Ovary (tissue), 9 donors: ENCODE results near the gene MKI67. TPM values are rescaled to one million over a fixed set of nuclear protein-coding genes. Genes with fewer than 3 reads are reported as not detected.

ENCODE experiments used
- DNase-seq, 5 donors: peaks; one replicate each; pipeline ENCODE4 v3.0.0-alpha.2; 2019 to 2020
- H3K27ac ChIP-seq, 2 donors: fragments of 200-600 bp; one replicate each; pipeline versions ENCODE4 v1.5.1 to v1.8.0; 2019 to 2022
- H3K27me3 ChIP-seq: fragments of 200-600 bp; one replicate; pipeline ENCODE4 v1.8.0; 2022
- H3K36me3 ChIP-seq: fragments of 200-600 bp; sonication (generic); one replicate; pipeline ENCODE4 v1.5.1; 2019
- H3K4me1 ChIP-seq: one replicate; pipeline ENCODE4 v1.8.1; 2013; ENCODE audit warnings: mild to moderate bottlenecking, moderate library complexity; ENCODE audit not compliant: insufficient read depth
- H3K4me3 ChIP-seq: fragments of 200-600 bp; sonication (generic); one replicate; pipeline ENCODE4 v1.5.1; 2017
- H3K9me3 ChIP-seq, 2 donors: fragments of 200-600 bp in 1 of 2; sonication (generic) in 1 of 2; one replicate each; pipeline versions ENCODE4 v1.5.1 to v1.8.1; 2013 to 2019; ENCODE audit warnings: mild to moderate bottlenecking in 1 of 2, moderate library complexity in 1 of 2
- EP300 ChIP-seq: sonication (generic); formaldehyde crosslinking; IDR thresholded peaks from one replicate; pipeline ENCODE4 v1.6.1; 2017; ENCODE audit warnings: antibody characterized with exemption
- POLR2A ChIP-seq: fragments of 450-650 bp; IDR thresholded peaks from one replicate; pipeline ENCODE4 v1.6.1; 2017; ENCODE audit warnings: antibody characterized with exemption, mild to moderate bottlenecking, moderate library complexity
- WGBS, 3 donors: extraction: QIAGEN DNeasy Blood & Tissue Kit in 1 of 3; methylation state at CpG; one replicate each; pipeline versions ENCODE4 v1.1.5 to v1.1.7; 2013 to 2017; 5-methylcytosine and 5-hydroxymethylcytosine counted together
- intact Hi-C, 4 donors: fragments of 100-400 bp; cut with DNase I; formaldehyde crosslinking; loops; one replicate each; pipeline versions ENCODE4 v1.11.0 to v1.15.1; 2022 to 2023
- polyA plus RNA-seq, 2 donors: library from polyadenylated mRNA; stranded (reverse); fragments of 200-250 nt in 1 of 2; fragments of 350-450 nt in 1 of 2; fragmentation: Illumina TruSeq in 1 of 2; extraction: RNeasy Lipid Tissue Mini Kit (QIAGEN cat#74804) in 1 of 2; gene quantifications; one replicate each; pipeline ENCODE4 v1.2.3, GENCODE V29; 2013 to 2014
- total RNA-seq, 7 donors: library from RNA; depleted of rRNA in 2 of 7; stranded (reverse); fragments of >200 nt in 2 of 7; fragmentation: NEBNext Ultra II Directional in 3 of 7; extraction: Animal tissue kit (Norgen Biotek cat#: 25700) in 3 of 7; gene quantifications; one replicate each; pipeline versions ENCODE4 v1.1.0 to v1.2.4, GENCODE V29; 2016 to 2023
- TF ChIP-seq, protein P1 (sequence below), 3 donors: fragments of 450-650 bp in 2 of 3; fragments of 200-600 bp in 1 of 3; IDR thresholded peaks; one replicate each; pipeline versions ENCODE4 v1.5.1 to v1.8.0; 2016 to 2022; ENCODE audit warnings: antibody characterized with exemption in 3 of 3, mild to moderate bottlenecking in 1 of 3
- donor health status: DM: no; HTN: no; CAD: no; lungs with moderate emphysema.
- donor health status: DM: no; HTN: no; CAD: no.
- donor health status: Bipolar disorder and iron deficiency.
- donor health status: DM: yes; HTN: yes; CAD: no.
- donor health status: DM: no; HTN: no; CAD: no.
- donor health status: DM: yes; HTN: yes; CAD: no.

Gene MKI67
- total and polyA plus RNA-seq, 9 donors = 0.10 to 3.6 (median 0.71) TPM; not detected in 1

DNA sequence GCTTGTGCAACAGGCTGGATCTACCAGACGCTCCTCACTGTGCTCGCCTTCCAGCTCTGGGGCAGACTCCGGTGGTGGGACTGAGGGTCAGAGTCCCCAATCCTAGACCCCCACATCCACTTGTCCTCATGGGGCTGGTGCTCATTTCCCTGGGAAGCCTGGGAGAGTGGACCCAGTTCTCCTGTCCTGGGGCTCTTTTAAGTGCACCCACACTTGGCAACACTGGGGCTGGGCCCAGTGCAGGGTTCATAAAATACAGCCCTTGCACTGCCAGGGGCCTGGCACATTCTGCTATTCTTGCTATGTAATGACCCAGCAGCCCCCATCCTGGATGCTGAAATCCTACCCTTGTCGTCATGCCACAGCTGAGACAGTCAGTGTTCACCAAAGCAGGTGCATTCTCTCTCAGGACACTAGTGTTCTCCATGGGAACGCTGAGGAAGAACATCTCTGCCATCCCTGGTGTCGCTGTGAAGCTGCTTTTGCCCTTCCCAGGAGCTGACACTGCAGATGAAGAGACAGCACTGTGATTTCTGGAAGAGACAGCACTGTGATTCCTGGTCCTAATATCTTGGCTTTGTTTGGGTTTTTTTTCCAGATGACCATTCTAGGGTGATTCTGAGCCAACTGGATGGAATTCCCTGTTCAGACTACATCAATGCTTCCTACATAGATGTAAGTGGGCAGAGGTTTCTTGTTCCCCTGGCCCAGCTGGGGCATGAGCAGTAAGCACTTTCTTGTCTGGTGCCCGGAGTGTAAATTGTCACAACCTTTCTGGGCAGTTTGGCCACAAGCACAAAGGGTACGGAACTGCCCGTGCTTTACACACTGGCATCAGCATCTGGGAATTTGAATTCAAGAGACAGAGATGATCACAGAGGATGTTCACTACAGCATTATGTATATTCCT is 65.6 kb downstream of the MKI67 start:
- Histone ChIP-seq H3K9me3 (no peaks in the 10 kb centered on the region), H3K36me3 (no peaks in the 10 kb centered on the region), H3K4me1 (no peaks in the 10 kb centered on the region), H3K4me3 (no peak overlapping the region), H3K27ac (no peak overlapping the region), H3K27me3 (no peaks in the 10 kb centered on the region)
- intact Hi-C loops = no loop called here
- 94 to 95% (median 95%) methylated on average over 9 of the region's 9 CpGs for WGBS, 3 donors
- TF ChIP-seq EP300 (no peak), POLR2A (no peak)
- TF ChIP-seq, protein P1, sequence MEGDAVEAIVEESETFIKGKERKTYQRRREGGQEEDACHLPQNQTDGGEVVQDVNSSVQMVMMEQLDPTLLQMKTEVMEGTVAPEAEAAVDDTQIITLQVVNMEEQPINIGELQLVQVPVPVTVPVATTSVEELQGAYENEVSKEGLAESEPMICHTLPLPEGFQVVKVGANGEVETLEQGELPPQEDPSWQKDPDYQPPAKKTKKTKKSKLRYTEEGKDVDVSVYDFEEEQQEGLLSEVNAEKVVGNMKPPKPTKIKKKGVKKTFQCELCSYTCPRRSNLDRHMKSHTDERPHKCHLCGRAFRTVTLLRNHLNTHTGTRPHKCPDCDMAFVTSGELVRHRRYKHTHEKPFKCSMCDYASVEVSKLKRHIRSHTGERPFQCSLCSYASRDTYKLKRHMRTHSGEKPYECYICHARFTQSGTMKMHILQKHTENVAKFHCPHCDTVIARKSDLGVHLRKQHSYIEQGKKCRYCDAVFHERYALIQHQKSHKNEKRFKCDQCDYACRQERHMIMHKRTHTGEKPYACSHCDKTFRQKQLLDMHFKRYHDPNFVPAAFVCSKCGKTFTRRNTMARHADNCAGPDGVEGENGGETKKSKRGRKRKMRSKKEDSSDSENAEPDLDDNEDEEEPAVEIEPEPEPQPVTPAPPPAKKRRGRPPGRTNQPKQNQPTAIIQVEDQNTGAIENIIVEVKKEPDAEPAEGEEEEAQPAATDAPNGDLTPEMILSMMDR (IDR thresholded peaks at IDR 0.05) = no peak
- DNase-seq = no peak

DNA sequence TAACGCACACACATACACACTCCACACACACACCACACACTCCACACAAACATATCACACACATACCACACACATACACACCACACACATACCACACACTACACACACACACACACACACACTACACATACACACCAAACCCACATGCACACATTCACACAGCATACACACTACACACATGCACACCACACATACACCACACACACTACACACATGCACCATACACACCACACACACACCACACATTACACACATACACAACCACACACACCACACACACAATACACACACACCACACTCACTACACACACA is 66.3 kb downstream of the MKI67 start:
- DNase-seq = no peak
- Histone ChIP-seq H3K27me3 (no peaks in the 10 kb centered on the region), H3K4me1 (no peaks in the 10 kb centered on the region), H3K9me3 (no peaks in the 10 kb centered on the region), H3K27ac (no peak overlapping the region), H3K4me3 (no peak overlapping the region), H3K36me3 (no peaks in the 10 kb centered on the region)
- TF ChIP-seq, protein P1 (IDR thresholded peaks at IDR 0.05) = no peak
- TF ChIP-seq EP300 (no peak), POLR2A (no peak)
- intact Hi-C loops = no loop called here
- 95 to 100% (median 96%) methylated on average over 1 of the region's 1 CpG for WGBS, 3 donors

DNA sequence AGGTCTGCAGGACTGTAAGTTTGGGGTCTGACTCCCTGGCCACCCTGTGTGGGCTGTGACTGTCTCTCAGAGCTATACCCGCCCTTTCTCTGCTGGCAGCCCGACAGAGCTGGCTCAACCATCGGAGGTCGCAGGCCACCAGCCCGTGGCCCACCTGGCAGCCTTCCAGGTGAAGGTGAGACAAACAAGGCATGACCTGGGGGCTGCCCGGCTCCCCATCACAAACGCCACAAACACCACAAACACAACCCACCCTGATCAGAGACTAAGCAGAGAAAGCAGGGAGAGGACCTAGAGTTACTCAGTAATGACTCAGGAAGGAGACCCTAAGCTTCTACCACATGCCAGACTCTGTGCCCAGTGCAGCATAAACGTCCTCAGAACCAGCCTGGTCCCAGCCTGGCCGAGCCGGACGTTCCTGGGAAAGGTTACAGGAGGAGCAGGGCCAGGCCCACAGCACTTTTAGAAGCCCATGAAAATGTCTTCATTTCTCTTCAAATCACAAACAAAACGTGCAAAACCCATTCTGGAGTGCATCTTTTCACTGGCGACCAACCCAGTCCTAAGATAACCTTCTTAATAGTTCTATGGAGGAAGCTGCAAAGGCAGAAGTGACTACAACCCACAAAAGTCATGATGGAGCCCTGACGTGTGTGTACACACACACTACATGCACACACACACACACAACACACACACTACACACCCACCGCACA is 66.8 kb downstream of the MKI67 start:
- Histone ChIP-seq H3K4me1 (no peaks in the 10 kb centered on the region), H3K9me3 (no peaks in the 10 kb centered on the region), H3K27ac (no peak overlapping the region), H3K36me3 (no peaks in the 10 kb centered on the region), H3K27me3 (no peaks in the 10 kb centered on the region), H3K4me3 (no peak overlapping the region)
- WGBS, 3 donors = 71 to 78% (median 74%) methylated on average over 15 of the region's 15 CpGs
- TF ChIP-seq EP300 (no peak), POLR2A (no peak)
- TF ChIP-seq, protein P1 (IDR thresholded peaks at IDR 0.05) = no peak
- DNase-seq = no peak
- intact Hi-C loops = no loop called here

DNA sequence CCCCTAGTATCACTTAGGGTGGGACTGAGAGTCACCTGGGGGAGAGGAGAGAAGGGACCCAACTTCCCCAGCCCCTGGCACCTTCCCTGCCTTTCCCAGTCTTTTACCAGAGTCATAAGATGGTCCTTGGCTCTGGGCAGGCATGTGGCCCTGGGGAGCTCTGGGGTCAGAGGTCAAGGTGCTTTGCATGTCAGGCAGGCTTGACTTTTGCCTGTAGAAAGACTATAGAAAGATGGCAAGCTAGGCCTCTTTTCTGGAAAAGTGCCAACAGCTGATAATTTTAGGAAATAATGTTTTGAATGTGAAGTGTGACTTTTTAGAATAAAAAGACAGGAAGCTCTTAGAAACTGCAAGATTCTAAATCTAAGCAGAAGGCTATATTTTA is 67.5 kb downstream of the MKI67 start:
- H3K27me3 ChIP-seq = no peaks in the 10 kb centered on the region
- no peak for DNase-seq
- H3K36me3 ChIP-seq = no peaks in the 10 kb centered on the region
- no peak overlapping the region for H3K4me3 ChIP-seq
- no peak overlapping the region for H3K27ac ChIP-seq
- TF ChIP-seq POLR2A = no peak
- TF ChIP-seq EP300 = no peak
- TF ChIP-seq, protein P1 (IDR thresholded peaks at IDR 0.05) = no peak
- H3K9me3 ChIP-seq = no peaks in the 10 kb centered on the region
- intact Hi-C loops = no loop called here
- no peaks in the 10 kb centered on the region for H3K4me1 ChIP-seq
